DMS 273 (cell line): ENCODE data around the gene DDX4.
"Not testable (repeated sequence)": the region's sequence is repeated elsewhere in the genome, so short reads cannot be mapped to it uniquely, and the experiment has no call there.

ENCODE experiments used
- DNase-seq: peaks from one replicate; lab custom pipeline; 2025; ENCODE audit not compliant: unreplicated experiment; lab: John Stamatoyannopoulos, UW

The DDX4 gene

GRCh38 chr5:55737793-55738192, at the start of gene DDX4:
TSS of gene DDX4 (plus strand) at chr5:55738061. CDS start at chr5:55738964, 903 bp downstream.
- DNase-seq, result no peak

GRCh38 chr5:55691265-55692105, 46.4 kb upstream of the DDX4 start:
- DNase-seq, result peak; percentile 68

- no peak for DNase-seq
Observed at GRCh38 chr5:55692106-55692417, 45.8 kb upstream of the DDX4 start.

GRCh38 chr5:55692509-55692908, 45.4 kb upstream of the DDX4 start:
- DNase-seq, result no peak

- peak; percentile 52 for DNase-seq
Observed at GRCh38 chr5:55694152-55694830, 43.6 kb upstream of the DDX4 start.

GRCh38 chr5:55696704-55697103, 41.2 kb upstream of the DDX4 start:
- DNase-seq, result not testable (repeated sequence)

GRCh38 chr5:55699041-55699688, 38.7 kb upstream of the DDX4 start:
- no peak for DNase-seq

- no peak for DNase-seq
Observed at GRCh38 chr5:55700745-55701144, 37.1 kb upstream of the DDX4 start.

GRCh38 chr5:55701462-55702103, 36.3 kb upstream of the DDX4 start:
- no peak for DNase-seq

GRCh38 chr5:55702598-55703345, 35.1 kb upstream of the DDX4 start:
- no peak for DNase-seq

- no peak for DNase-seq
Observed at GRCh38 chr5:55706230-55706629, 31.6 kb upstream of the DDX4 start.

GRCh38 chr5:55708732-55709131, 29.1 kb upstream of the DDX4 start:
- no peak for DNase-seq

GRCh38 chr5:55711507-55712022, 26.3 kb upstream of the DDX4 start:
- DNase-seq, result no peak

- DNase-seq, result peak; percentile 98
Observed at GRCh38 chr5:55712023-55712859, 25.6 kb upstream of the DDX4 start, which contains the start of gene SLC38A9. TSS of gene SLC38A9 (minus strand) at chr5:55712324. CDS start at chr5:55697958, 14,366 bp downstream.

GRCh38 chr5:55713871-55714270, 24.0 kb upstream of the DDX4 start:
- no peak for DNase-seq

- DNase-seq, result no peak
Observed at GRCh38 chr5:55714339-55714738, 23.5 kb upstream of the DDX4 start.

GRCh38 chr5:55714749-55715148, 23.1 kb upstream of the DDX4 start:
- DNase-seq, result no peak

- DNase-seq, result no peak
Observed at GRCh38 chr5:55715519-55716078, 22.3 kb upstream of the DDX4 start.

- DNase-seq, result not testable (repeated sequence)
Observed at GRCh38 chr5:55719026-55719425, 18.8 kb upstream of the DDX4 start.
